ENCODE measurements around the gene NSRP1. TPM values are rescaled to one million over a fixed set of nuclear protein-coding genes. Genes with fewer than 3 reads are reported as not detected.

The NSRP1 gene
- total RNA-seq, 6 experiments from 2014 or later: 19.4 to 28.1 (median 27.0) TPM

- Mint-ChIP-seq H3K4me3 (no peak overlapping the region), H3K27me3 (ENCODE audit: insufficient read depth) (peaks cover 2% of the 10 kb centered on the region; the same call in 1 of the 2 replicates), H3K36me3 (ENCODE audit: low read depth) (peaks cover 19% of the 10 kb centered on the region), H3K4me1 (ENCODE audit: low read depth) (peaks cover 27% of the 10 kb centered on the region), H3K9me3 (no peaks in the 10 kb centered on the region), H3K27ac (no peak overlapping the region)
- TF ChIP-seq CTCF (IDR thresholded peaks at IDR 0.05): no peak
- DNase-seq: no peak
These were observed 53.9 kb downstream of the NSRP1 start for GRCh38 chr17:30170415-30170987.

GRCh38 chr17:30172560-30172959 lies 55.9 kb downstream of the NSRP1 start:
- H3K4me1 Mint-ChIP-seq (ENCODE audit: low read depth): peaks cover 21% of the 10 kb centered on the region
- DNase-seq: no peak
- no peak for TF ChIP-seq CTCF (IDR thresholded peaks at IDR 0.05)
- no peaks in the 10 kb centered on the region for H3K9me3 Mint-ChIP-seq
- peaks cover 2% of the 10 kb centered on the region; the same call in 1 of the 2 replicates for H3K27me3 Mint-ChIP-seq (ENCODE audit: insufficient read depth)
- H3K27ac Mint-ChIP-seq: no peak overlapping the region
- no peak overlapping the region for H3K4me3 Mint-ChIP-seq
- H3K36me3 Mint-ChIP-seq (ENCODE audit: low read depth): peaks cover 31% of the 10 kb centered on the region

- no peak overlapping the region for H3K4me3 Mint-ChIP-seq
- no peak overlapping the region for H3K27ac Mint-ChIP-seq
- peaks cover 35% of the 10 kb centered on the region for H3K36me3 Mint-ChIP-seq (ENCODE audit: low read depth)
- H3K4me1 Mint-ChIP-seq (ENCODE audit: low read depth): peaks cover 21% of the 10 kb centered on the region
- DNase-seq: no peak
- H3K27me3 Mint-ChIP-seq (ENCODE audit: insufficient read depth): peaks cover 2% of the 10 kb centered on the region; the same call in 1 of the 2 replicates
- TF ChIP-seq CTCF (IDR thresholded peaks at IDR 0.05): no peak
- no peaks in the 10 kb centered on the region for H3K9me3 Mint-ChIP-seq
These were observed 57.0 kb downstream of the NSRP1 start for GRCh38 chr17:30173649-30174048.

- no peaks in the 10 kb centered on the region for H3K9me3 Mint-ChIP-seq
- H3K36me3 Mint-ChIP-seq (ENCODE audit: low read depth): peaks cover 35% of the 10 kb centered on the region
- peaks cover 21% of the 10 kb centered on the region for H3K4me1 Mint-ChIP-seq (ENCODE audit: low read depth)
- H3K27ac Mint-ChIP-seq: no peak overlapping the region
- no peak for DNase-seq
- no peak for TF ChIP-seq CTCF (IDR thresholded peaks at IDR 0.05)
- no peak overlapping the region for H3K4me3 Mint-ChIP-seq
- H3K27me3 Mint-ChIP-seq (ENCODE audit: insufficient read depth): peaks cover 3% of the 10 kb centered on the region; the same call in 1 of the 2 replicates
These were observed 57.9 kb downstream of the NSRP1 start for GRCh38 chr17:30174556-30174955.

- no peak for TF ChIP-seq CTCF (IDR thresholded peaks at IDR 0.05)
- no peak overlapping the region for H3K27ac Mint-ChIP-seq
- peaks cover 41% of the 10 kb centered on the region for H3K36me3 Mint-ChIP-seq (ENCODE audit: low read depth)
- no peak for DNase-seq
- peaks cover 2% of the 10 kb centered on the region; the same call in 1 of the 2 replicates for H3K27me3 Mint-ChIP-seq (ENCODE audit: insufficient read depth)
- H3K4me3 Mint-ChIP-seq: no peak overlapping the region
- H3K4me1 Mint-ChIP-seq (ENCODE audit: low read depth): peaks cover 9% of the 10 kb centered on the region
- no peaks in the 10 kb centered on the region for H3K9me3 Mint-ChIP-seq
These were observed 60.2 kb downstream of the NSRP1 start for GRCh38 chr17:30176855-30177254.

All from HFFc6 (cell line).